ENCODE data around the gene ATP1A3. TPM values are rescaled to one million over a fixed set of nuclear protein-coding genes. Genes with fewer than 3 reads are reported as not detected.

Gene ATP1A3
- total RNA-seq, 1 donor from 2014 or later: 375 TPM

GRCh38 chr19:41928754-41929535 is 65.1 kb downstream of the ATP1A3 start:
- DNase-seq: no peak
- H3K27me3 ChIP-seq (ENCODE audit: low read depth): peaks cover 100% of the 10 kb centered on the region
- H3K4me1 ChIP-seq: peaks cover 24% of the 10 kb centered on the region
- H3K4me3 ChIP-seq: peak overlapping the region; percentile 63
- TF ChIP-seq, protein P1, sequence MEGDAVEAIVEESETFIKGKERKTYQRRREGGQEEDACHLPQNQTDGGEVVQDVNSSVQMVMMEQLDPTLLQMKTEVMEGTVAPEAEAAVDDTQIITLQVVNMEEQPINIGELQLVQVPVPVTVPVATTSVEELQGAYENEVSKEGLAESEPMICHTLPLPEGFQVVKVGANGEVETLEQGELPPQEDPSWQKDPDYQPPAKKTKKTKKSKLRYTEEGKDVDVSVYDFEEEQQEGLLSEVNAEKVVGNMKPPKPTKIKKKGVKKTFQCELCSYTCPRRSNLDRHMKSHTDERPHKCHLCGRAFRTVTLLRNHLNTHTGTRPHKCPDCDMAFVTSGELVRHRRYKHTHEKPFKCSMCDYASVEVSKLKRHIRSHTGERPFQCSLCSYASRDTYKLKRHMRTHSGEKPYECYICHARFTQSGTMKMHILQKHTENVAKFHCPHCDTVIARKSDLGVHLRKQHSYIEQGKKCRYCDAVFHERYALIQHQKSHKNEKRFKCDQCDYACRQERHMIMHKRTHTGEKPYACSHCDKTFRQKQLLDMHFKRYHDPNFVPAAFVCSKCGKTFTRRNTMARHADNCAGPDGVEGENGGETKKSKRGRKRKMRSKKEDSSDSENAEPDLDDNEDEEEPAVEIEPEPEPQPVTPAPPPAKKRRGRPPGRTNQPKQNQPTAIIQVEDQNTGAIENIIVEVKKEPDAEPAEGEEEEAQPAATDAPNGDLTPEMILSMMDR (IDR thresholded peaks at IDR 0.05; ENCODE audit: borderline replicate concordance): no peak
- intact Hi-C loops (cut with micrococcal nuclease): no loop called here
- H3K27ac ChIP-seq (replicated peaks): no peak overlapping the region
- H3K36me3 ChIP-seq: no peaks in the 10 kb centered on the region
- no peaks in the 10 kb centered on the region for H3K9me3 ChIP-seq (replicated peaks)

- TF ChIP-seq, protein P1 (IDR thresholded peaks at IDR 0.05; ENCODE audit: borderline replicate concordance): no peak
- H3K27ac ChIP-seq (replicated peaks): no peak within 1 kb of the TSS
- H3K9me3 ChIP-seq (replicated peaks): no peaks in the 10 kb centered on the region
- intact Hi-C loops (cut with micrococcal nuclease): no loop called here
- peaks cover 98% of the 10 kb centered on the region for H3K27me3 ChIP-seq (ENCODE audit: low read depth)
- peak within 1 kb of the TSS; percentile 63 for H3K4me3 ChIP-seq
- H3K36me3 ChIP-seq: no peaks in the 10 kb centered on the region
- no peak for DNase-seq
- peaks cover 24% of the 10 kb centered on the region for H3K4me1 ChIP-seq
Measured at GRCh38 chr19:41928221-41928683, 65.8 kb downstream of the ATP1A3 start, which contains the start of gene ERFL. Gene ERFL, minus strand, starts transcription at chr19:41928449. Its CDS starts 15,530 bp downstream, at chr19:41912919.

- Histone ChIP-seq H3K4me1 (peaks cover 19% of the 10 kb centered on the region), H3K27ac (replicated peaks) (no peak overlapping the region), H3K27me3 (ENCODE audit: low read depth) (peaks cover 98% of the 10 kb centered on the region), H3K9me3 (replicated peaks) (no peaks in the 10 kb centered on the region), H3K36me3 (no peaks in the 10 kb centered on the region), H3K4me3 (peak overlapping the region; percentile 63)
- TF ChIP-seq, protein P1 (IDR thresholded peaks at IDR 0.05; ENCODE audit: borderline replicate concordance): no peak
- DNase-seq: no peak
- intact Hi-C loops (cut with micrococcal nuclease): no loop called here
Measured at GRCh38 chr19:41927497-41928192, 66.4 kb downstream of the ATP1A3 start.

- peaks cover 19% of the 10 kb centered on the region for H3K4me1 ChIP-seq
- H3K36me3 ChIP-seq: no peaks in the 10 kb centered on the region
- intact Hi-C loops (cut with micrococcal nuclease): no loop called here
- no peak for DNase-seq
- TF ChIP-seq, protein P1 (IDR thresholded peaks at IDR 0.05; ENCODE audit: borderline replicate concordance): no peak
- no peak overlapping the region for H3K27ac ChIP-seq (replicated peaks)
- no peak overlapping the region for H3K4me3 ChIP-seq
- peaks cover 98% of the 10 kb centered on the region for H3K27me3 ChIP-seq (ENCODE audit: low read depth)
- no peaks in the 10 kb centered on the region for H3K9me3 ChIP-seq (replicated peaks)
Measured at GRCh38 chr19:41926763-41927496, 67.1 kb downstream of the ATP1A3 start.

DNA sequence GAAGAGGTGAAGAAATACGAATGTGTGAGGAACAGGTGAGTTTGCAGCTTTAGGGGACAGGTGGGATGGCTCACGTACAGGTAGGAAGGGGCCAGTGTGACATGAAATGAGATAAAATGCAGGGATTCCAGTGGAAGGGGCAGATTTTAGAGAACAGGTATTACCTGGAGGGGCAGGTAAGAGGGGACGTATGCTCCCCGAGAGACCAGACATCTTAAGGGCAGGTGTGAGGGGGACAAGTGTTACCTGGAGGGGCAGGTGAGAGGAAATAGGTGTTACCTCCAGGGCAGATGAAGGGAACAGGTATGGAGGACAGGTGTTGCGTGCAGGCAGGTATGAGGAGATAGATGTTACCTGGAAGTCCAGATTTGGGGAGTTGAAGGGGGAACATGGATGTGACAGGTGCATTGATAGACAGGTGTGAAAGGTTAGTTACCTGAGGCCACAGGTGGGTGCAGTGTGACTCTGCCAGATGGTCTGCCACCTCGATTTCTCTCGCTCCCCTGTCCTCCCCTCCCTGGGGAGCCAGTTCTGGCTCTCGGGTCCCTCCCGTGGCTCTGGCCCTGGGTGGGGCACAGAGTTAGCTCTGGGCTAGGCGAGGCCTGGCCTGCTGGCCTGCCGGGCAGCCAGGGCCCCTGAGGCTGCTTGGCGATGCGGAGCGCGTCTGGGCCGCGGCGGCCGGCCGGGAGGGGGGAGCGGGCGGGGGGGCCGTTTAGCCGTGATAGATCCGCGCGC is 67.8 kb downstream of the ATP1A3 start:
- Histone ChIP-seq H3K27me3 (ENCODE audit: low read depth) (peaks cover 98% of the 10 kb centered on the region), H3K4me1 (peaks cover 19% of the 10 kb centered on the region), H3K9me3 (replicated peaks) (no peaks in the 10 kb centered on the region), H3K36me3 (no peaks in the 10 kb centered on the region), H3K27ac (replicated peaks) (no peak overlapping the region), H3K4me3 (no peak overlapping the region)
- TF ChIP-seq, protein P1 (IDR thresholded peaks at IDR 0.05; ENCODE audit: borderline replicate concordance): no peak
- DNase-seq: no peak
- intact Hi-C loops (cut with micrococcal nuclease): no loop called here
